ENCODE measurements around the gene TMEM256. TPM values are rescaled to one million over a fixed set of nuclear protein-coding genes. Genes with fewer than 3 reads are reported as not detected.
"Not testable (repeated sequence)": the region's sequence is repeated elsewhere in the genome, so short reads cannot be mapped to it uniquely, and the experiment has no call there.

TMEM256 gene
- total and polyA plus RNA-seq, 2 experiments from 2014 or later = 40.1 to 59.3 TPM

DNA sequence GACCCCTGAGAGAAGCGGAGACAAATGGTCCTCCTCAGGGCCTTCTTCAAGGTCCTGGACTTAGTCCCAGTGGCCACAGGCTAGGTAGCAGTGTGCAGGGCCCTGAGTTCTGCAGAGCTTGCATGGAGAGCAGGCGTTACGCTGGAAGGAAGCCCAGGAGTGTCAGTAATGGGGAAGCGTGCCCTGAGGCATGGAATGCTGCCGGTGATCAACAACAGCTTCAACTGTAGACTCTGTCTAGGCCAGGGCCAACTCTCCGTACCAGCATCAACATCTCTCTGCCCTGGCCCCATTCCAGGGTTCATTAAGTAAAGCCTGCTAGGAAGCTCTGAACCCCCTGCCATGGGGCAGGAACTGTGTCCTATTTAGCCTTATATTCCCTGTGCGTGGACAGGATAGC, 23.6 kb downstream of the TMEM256 start:
- Histone ChIP-seq H3F3A (ENCODE audit: insufficient read depth) (no peaks in the 10 kb centered on the region), H3K9me3 (ENCODE audit: low read depth) (no peaks in the 10 kb centered on the region), H3K4me1 (ENCODE audit: insufficient read depth) (peaks cover 6% of the 10 kb centered on the region), H3K4me2 (ENCODE audit: unreplicated experiment) (peak overlapping the region; percentile 85), H3K9ac (peak overlapping the region; percentile 41), H3K79me2 (ENCODE audit: insufficient read depth) (no peaks in the 10 kb centered on the region), H2AFZ (peak overlapping the region; percentile 72), H3K9me2 (ENCODE audit: insufficient read depth) (no peaks in the 10 kb centered on the region), H3K27me3 (replicated peaks; ENCODE audit: insufficient read depth) (no peaks in the 10 kb centered on the region), H4K20me1 (ENCODE audit: insufficient read depth) (no peaks in the 10 kb centered on the region), H3K4me3 (peak overlapping the region; percentile 63), H3K27ac (no peak overlapping the region), H3K36me3 (ENCODE audit: low read depth) (no peaks in the 10 kb centered on the region)
- TF ChIP-seq EZH2 (IDR thresholded peaks at IDR 0.05; ENCODE audit: insufficient read depth, poor library complexity, severe bottlenecking) (no peak), EZH2phosphoT487 (IDR thresholded peaks at IDR 0.05; ENCODE audit: insufficient read depth, low read depth) (no peak)
- in situ Hi-C loops (cut with MboI) = no loop called here
- whole genome bisulfite sequencing, 2 experiments (ENCODE audit: low coverage in 1 of 2, low lambda C conversion rate in 2 of 2, missing lambda C conversion rate in 2 of 2) = 15 to 18% methylated on average over 7 of the region's 7 CpGs
- DNase-seq = peak; percentile 81

- no peak overlapping the region for H3K4me3 ChIP-seq
- H3K27me3 ChIP-seq (replicated peaks; ENCODE audit: insufficient read depth) = no peaks in the 10 kb centered on the region
- no peaks in the 10 kb centered on the region for H3K36me3 ChIP-seq (ENCODE audit: low read depth)
- in situ Hi-C loops (cut with MboI) = no loop called here
- no peaks in the 10 kb centered on the region for H3K9me2 ChIP-seq (ENCODE audit: insufficient read depth)
- H3F3A ChIP-seq (ENCODE audit: insufficient read depth) = no peaks in the 10 kb centered on the region
- H3K4me2 ChIP-seq (ENCODE audit: unreplicated experiment) = no peak overlapping the region
- no peak overlapping the region for H3K9ac ChIP-seq
- TF ChIP-seq EZH2phosphoT487 (IDR thresholded peaks at IDR 0.05; ENCODE audit: insufficient read depth, low read depth) (no peak), EZH2 (IDR thresholded peaks at IDR 0.05; ENCODE audit: insufficient read depth, poor library complexity, severe bottlenecking) (no peak)
- H4K20me1 ChIP-seq (ENCODE audit: insufficient read depth) = no peaks in the 10 kb centered on the region
- H3K27ac ChIP-seq = no peak overlapping the region
- no peaks in the 10 kb centered on the region for H3K9me3 ChIP-seq (ENCODE audit: low read depth)
- no peak for DNase-seq
- 88% methylated on average over 3 of the region's 3 CpGs for WGBS, 2 experiments (ENCODE audit: low coverage in 1 of 2, low lambda C conversion rate in 2 of 2, missing lambda C conversion rate in 2 of 2)
- no peaks in the 10 kb centered on the region for H3K79me2 ChIP-seq (ENCODE audit: insufficient read depth)
- H3K4me1 ChIP-seq (ENCODE audit: insufficient read depth) = peaks cover 6% of the 10 kb centered on the region
- no peak overlapping the region for H2AFZ ChIP-seq
Measured at GRCh38 chr17:7379134-7379533, 24.8 kb downstream of the TMEM256 start.

DNA sequence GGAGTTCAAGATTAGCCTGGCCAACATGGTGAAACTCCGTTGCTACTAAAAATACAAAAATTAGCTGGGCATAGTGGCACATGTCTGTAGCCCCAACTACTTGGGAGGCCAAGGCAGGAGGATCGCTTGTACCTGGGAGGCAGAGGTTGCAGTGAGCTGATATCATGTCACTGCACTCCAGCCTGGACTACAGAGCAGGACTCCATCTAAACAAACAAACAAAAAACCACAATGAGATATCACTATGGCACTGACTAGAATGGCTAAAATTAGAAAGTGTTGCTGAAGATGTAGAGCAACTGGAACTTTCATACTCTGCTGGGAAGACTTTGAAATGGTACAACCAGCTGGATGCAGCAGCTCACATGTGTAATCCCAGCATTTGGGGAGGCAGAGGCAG, 29.5 kb downstream of the TMEM256 start:
- in situ Hi-C loops (cut with MboI) = no loop called here
- no peaks in the 10 kb centered on the region for H3K27me3 ChIP-seq (replicated peaks; ENCODE audit: insufficient read depth)
- H3K9me2 ChIP-seq (ENCODE audit: insufficient read depth) = no peaks in the 10 kb centered on the region
- H3K9me3 ChIP-seq (ENCODE audit: low read depth) = no peaks in the 10 kb centered on the region
- TF ChIP-seq EZH2phosphoT487 (IDR thresholded peaks at IDR 0.05; ENCODE audit: insufficient read depth, low read depth) (no peak), EZH2 (IDR thresholded peaks at IDR 0.05; ENCODE audit: insufficient read depth, poor library complexity, severe bottlenecking) (no peak)
- H3F3A ChIP-seq (ENCODE audit: insufficient read depth) = no peaks in the 10 kb centered on the region
- no peaks in the 10 kb centered on the region for H3K4me1 ChIP-seq (ENCODE audit: insufficient read depth)
- H3K9ac ChIP-seq = no peak overlapping the region
- H3K4me2 ChIP-seq (ENCODE audit: unreplicated experiment) = no peak overlapping the region
- H4K20me1 ChIP-seq (ENCODE audit: insufficient read depth) = no peaks in the 10 kb centered on the region
- H3K36me3 ChIP-seq (ENCODE audit: low read depth) = no peaks in the 10 kb centered on the region
- no peak overlapping the region for H3K4me3 ChIP-seq
- no peaks in the 10 kb centered on the region for H3K79me2 ChIP-seq (ENCODE audit: insufficient read depth)
- no peak overlapping the region for H2AFZ ChIP-seq
- no peak overlapping the region for H3K27ac ChIP-seq
- 71 to 88% methylated on average over 2 of the region's 2 CpGs for WGBS, 2 experiments (ENCODE audit: low coverage in 1 of 2, low lambda C conversion rate in 2 of 2, missing lambda C conversion rate in 2 of 2)
- no peak for DNase-seq

GRCh38 chr17:7370853-7371252, 33.0 kb downstream of the TMEM256 start:
- in situ Hi-C loops (cut with MboI) = no loop called here
- 76 to 85% methylated on average over 4 of the region's 4 CpGs for WGBS, 2 experiments (ENCODE audit: low coverage in 1 of 2, low lambda C conversion rate in 2 of 2, missing lambda C conversion rate in 2 of 2)
- Histone ChIP-seq H4K20me1 (ENCODE audit: insufficient read depth) (no peaks in the 10 kb centered on the region), H3F3A (ENCODE audit: insufficient read depth) (no peaks in the 10 kb centered on the region), H3K36me3 (ENCODE audit: low read depth) (no peaks in the 10 kb centered on the region), H3K27me3 (replicated peaks; ENCODE audit: insufficient read depth) (no peaks in the 10 kb centered on the region), H3K9me2 (ENCODE audit: insufficient read depth) (no peaks in the 10 kb centered on the region), H3K4me2 (ENCODE audit: unreplicated experiment) (no peak overlapping the region), H3K9me3 (ENCODE audit: low read depth) (no peaks in the 10 kb centered on the region), H3K4me1 (ENCODE audit: insufficient read depth) (no peaks in the 10 kb centered on the region), H3K27ac (no peak overlapping the region), H3K4me3 (no peak overlapping the region), H2AFZ (no peak overlapping the region), H3K9ac (no peak overlapping the region), H3K79me2 (ENCODE audit: insufficient read depth) (no peaks in the 10 kb centered on the region)
- no peak for DNase-seq
- TF ChIP-seq EZH2phosphoT487 (IDR thresholded peaks at IDR 0.05; ENCODE audit: insufficient read depth, low read depth) (no peak), EZH2 (IDR thresholded peaks at IDR 0.05; ENCODE audit: insufficient read depth, poor library complexity, severe bottlenecking) (no peak)

DNA sequence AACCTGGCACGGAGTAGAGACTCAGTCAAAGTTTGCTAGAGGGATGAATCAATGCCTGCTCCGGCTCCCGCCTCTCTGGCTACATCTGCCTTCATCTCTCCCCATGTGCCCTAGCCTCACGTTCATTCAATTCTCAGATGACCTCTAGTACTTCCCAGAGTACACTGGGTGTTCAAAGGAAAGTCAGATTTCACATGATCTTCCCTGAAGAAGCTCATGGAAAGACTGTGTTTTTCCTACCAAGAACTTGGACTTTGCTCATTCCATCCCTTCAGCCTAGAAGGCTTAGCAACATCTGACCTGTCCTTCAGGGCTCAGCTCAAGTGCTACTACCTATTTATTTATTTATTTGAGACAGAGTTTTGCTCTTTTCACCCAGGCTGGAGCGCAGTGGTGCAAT, 34.1 kb downstream of the TMEM256 start:
- no peaks in the 10 kb centered on the region for H3K36me3 ChIP-seq (ENCODE audit: low read depth)
- no peaks in the 10 kb centered on the region for H3K9me3 ChIP-seq (ENCODE audit: low read depth)
- H3K9me2 ChIP-seq (ENCODE audit: insufficient read depth) = no peaks in the 10 kb centered on the region
- H3K4me3 ChIP-seq = no peak overlapping the region
- H3K79me2 ChIP-seq (ENCODE audit: insufficient read depth) = no peaks in the 10 kb centered on the region
- H3K9ac ChIP-seq = no peak overlapping the region
- no peak overlapping the region for H3K4me2 ChIP-seq (ENCODE audit: unreplicated experiment)
- no peaks in the 10 kb centered on the region for H3K4me1 ChIP-seq (ENCODE audit: insufficient read depth)
- no peaks in the 10 kb centered on the region for H3F3A ChIP-seq (ENCODE audit: insufficient read depth)
- no peak overlapping the region for H3K27ac ChIP-seq
- in situ Hi-C loops (cut with MboI) = no loop called here
- H4K20me1 ChIP-seq (ENCODE audit: insufficient read depth) = no peaks in the 10 kb centered on the region
- WGBS, 2 experiments (ENCODE audit: low coverage in 1 of 2, low lambda C conversion rate in 2 of 2, missing lambda C conversion rate in 2 of 2) = 81 to 88% methylated on average over 5 of the region's 5 CpGs
- TF ChIP-seq EZH2phosphoT487 (IDR thresholded peaks at IDR 0.05; ENCODE audit: insufficient read depth, low read depth) (no peak), EZH2 (IDR thresholded peaks at IDR 0.05; ENCODE audit: insufficient read depth, poor library complexity, severe bottlenecking) (no peak)
- no peak overlapping the region for H2AFZ ChIP-seq
- H3K27me3 ChIP-seq (replicated peaks; ENCODE audit: insufficient read depth) = no peaks in the 10 kb centered on the region
- no peak for DNase-seq

DNA sequence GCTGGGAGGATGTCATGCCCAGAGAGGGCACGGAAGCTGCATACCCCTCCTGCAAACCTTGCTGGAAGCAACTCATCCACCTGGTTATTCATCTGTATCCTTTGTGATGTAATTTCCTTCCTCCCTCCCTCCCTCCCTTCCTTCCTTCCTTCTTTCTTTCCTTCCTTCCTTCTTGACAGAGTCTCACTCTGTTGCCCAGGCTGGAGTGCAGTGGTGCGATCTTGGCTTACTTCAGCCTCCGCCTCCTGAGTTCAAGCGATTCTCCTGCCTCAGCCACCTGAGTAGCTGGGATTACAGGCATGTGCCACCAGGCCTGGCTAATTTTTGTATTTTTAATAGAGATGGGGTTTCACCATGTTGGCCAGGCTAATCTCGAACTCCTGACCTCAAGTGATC, 35.3 kb downstream of the TMEM256 start:
- WGBS, 2 experiments (ENCODE audit: low coverage in 1 of 2, low lambda C conversion rate in 2 of 2, missing lambda C conversion rate in 2 of 2) = 94 to 95% methylated on average over 5 of the region's 5 CpGs
- H3K9me2 ChIP-seq (ENCODE audit: insufficient read depth); in situ Hi-C loops (cut with MboI); H3K9me3 ChIP-seq (ENCODE audit: low read depth); H3K79me2 ChIP-seq (ENCODE audit: insufficient read depth); H3K4me3 ChIP-seq; H3K27me3 ChIP-seq (replicated peaks; ENCODE audit: insufficient read depth); H3K36me3 ChIP-seq (ENCODE audit: low read depth); DNase-seq; H3F3A ChIP-seq (ENCODE audit: insufficient read depth); H3K27ac ChIP-seq; H3K4me2 ChIP-seq (ENCODE audit: unreplicated experiment); H2AFZ ChIP-seq; H3K4me1 ChIP-seq (ENCODE audit: insufficient read depth); H4K20me1 ChIP-seq (ENCODE audit: insufficient read depth); H3K9ac ChIP-seq: not testable (repeated sequence)
